ENCODE measurements around the gene HS3ST1.

Gene HS3ST1

GRCh38 chr4:11416767-11417113, 12.0 kb downstream of the HS3ST1 start:
- TF ChIP-seq, protein P1, sequence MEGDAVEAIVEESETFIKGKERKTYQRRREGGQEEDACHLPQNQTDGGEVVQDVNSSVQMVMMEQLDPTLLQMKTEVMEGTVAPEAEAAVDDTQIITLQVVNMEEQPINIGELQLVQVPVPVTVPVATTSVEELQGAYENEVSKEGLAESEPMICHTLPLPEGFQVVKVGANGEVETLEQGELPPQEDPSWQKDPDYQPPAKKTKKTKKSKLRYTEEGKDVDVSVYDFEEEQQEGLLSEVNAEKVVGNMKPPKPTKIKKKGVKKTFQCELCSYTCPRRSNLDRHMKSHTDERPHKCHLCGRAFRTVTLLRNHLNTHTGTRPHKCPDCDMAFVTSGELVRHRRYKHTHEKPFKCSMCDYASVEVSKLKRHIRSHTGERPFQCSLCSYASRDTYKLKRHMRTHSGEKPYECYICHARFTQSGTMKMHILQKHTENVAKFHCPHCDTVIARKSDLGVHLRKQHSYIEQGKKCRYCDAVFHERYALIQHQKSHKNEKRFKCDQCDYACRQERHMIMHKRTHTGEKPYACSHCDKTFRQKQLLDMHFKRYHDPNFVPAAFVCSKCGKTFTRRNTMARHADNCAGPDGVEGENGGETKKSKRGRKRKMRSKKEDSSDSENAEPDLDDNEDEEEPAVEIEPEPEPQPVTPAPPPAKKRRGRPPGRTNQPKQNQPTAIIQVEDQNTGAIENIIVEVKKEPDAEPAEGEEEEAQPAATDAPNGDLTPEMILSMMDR (IDR thresholded peaks at IDR 0.05; ENCODE audit: low read depth, low read length) = no peak
- H3K4me3 ChIP-seq (ENCODE audit: low read depth, low read length) = no peak overlapping the region

DNA sequence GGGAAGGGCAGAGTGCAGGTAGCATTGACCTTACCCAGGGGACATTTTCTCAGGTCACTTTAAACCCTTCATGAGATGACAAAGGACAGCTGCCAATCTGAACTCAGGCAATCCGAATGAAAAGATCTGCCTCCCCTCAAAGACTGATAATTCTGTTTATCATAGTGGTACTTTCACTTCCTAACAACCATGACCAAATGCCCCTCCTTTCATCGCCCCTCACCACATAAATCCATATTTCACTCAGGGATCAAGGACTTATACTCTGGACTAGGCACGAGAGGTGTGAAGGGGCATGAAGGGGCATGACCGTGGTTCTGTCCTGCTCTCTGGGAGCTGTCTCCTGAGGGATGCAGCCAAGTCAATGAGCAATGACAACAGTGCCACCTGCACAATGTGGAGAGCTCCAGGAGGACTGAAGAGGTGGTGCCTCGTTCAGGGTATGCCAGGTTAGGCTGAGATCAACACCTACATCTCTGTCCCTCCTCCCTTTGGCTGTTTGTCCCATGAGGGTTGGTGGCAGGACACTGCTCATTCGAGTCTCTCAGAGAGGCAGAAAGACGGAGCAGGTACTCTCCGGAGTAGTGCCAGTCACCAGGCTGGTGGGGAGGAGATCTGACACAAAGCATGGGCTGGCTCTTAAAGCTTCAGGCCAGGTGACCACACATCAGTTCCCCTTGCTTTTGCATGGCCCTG, 12.5 kb downstream of the HS3ST1 start:
- no peak overlapping the region for H3K4me3 ChIP-seq (ENCODE audit: low read depth, low read length)
- TF ChIP-seq, protein P1 (IDR thresholded peaks at IDR 0.05; ENCODE audit: low read depth, low read length) = no peak

DNA sequence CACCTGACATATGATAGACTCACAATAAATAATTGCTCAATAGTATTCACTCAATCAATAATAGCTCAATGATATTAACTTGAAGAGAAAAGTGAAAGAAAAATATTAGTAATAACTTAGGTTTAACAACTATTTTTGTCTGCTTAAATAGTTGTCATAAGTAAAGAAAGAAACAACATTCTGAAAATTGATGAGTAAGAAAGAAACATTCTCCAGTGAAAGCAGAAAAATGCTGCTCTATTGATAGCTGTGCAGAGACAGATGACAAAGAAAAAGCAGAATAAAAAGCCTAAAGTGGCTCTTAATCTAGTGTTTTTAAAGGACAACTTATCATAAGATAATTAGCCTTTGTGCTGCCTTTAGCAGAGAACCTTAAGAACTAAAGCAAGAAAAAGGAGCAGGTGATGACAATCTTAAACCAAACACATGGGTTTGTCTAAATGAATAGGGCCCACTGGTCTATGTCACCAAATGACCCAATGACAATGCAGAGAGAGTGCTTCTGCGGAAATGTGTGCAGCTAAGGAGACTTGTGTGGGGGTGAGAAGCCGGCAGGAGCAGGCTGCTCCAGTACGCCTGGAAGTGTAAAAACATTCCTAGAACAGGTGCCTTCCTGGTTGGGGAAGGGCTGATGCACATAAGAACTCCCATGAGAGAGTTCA, 13.2 kb downstream of the HS3ST1 start:
- TF ChIP-seq, protein P1 (IDR thresholded peaks at IDR 0.05; ENCODE audit: low read depth, low read length) = no peak
- H3K4me3 ChIP-seq (ENCODE audit: low read depth, low read length) = no peak overlapping the region

GRCh38 chr4:11412211-11412610, 16.5 kb downstream of the HS3ST1 start:
- TF ChIP-seq, protein P1 (IDR thresholded peaks at IDR 0.05; ENCODE audit: low read depth, low read length) = no peak
- no peak overlapping the region for H3K4me3 ChIP-seq (ENCODE audit: low read depth, low read length)

DNA sequence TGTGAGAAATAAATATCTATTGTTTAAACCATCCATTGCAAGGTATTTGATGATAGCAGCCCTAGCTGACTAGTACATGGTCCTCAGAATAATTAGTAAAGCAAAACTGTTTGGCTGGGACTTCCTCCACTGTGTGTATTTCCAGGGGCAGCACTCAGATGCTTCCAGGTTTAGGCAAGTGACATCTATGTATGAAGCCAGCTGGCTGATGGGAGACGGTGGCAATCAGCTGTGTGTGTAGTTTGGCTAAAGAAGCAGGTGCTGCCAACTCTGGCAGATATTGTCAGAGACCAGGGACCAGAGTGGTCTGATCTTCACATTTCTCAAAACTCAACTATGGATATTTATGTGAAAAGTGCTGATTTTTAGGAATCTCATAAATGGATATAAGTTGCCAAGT, 19.1 kb downstream of the HS3ST1 start:
- TF ChIP-seq, protein P1 (IDR thresholded peaks at IDR 0.05; ENCODE audit: low read depth, low read length) = no peak
- no peak overlapping the region for H3K4me3 ChIP-seq (ENCODE audit: low read depth, low read length)

DNA sequence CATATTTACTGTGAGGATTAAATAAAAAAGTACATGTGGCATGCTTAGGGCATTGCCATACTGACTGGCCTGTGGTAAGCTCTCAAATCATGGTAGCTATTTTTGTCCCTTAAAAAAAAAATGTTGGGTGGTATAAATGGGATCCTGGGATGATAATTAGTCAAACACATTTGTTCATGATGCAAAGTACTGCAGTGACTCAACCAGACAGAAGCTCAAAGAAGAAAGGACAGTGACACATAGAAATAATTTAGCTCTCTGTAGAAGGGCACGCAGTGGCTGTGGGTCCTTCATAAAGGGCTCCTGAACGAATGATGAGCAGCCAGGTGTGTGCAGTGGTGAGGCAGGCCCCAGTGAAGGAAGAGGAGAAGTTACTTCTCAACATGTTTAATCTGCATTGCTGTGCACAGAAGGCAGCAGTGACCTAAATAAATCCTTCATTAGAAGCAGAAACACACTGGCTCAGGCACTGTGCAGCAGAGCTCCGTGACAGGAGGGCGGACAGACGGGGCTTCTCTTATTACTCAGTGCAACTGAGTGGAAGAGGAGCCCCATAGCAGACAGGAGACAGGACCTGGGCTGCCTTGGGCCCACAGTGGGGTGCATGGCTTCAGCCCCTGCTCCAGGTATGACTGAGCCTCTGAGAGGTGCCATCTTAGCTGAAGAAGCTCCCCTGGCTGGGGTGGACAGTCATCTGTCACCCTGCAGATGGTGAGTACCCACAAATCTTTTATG, 20.3 kb downstream of the HS3ST1 start:
- TF ChIP-seq, protein P1 (IDR thresholded peaks at IDR 0.05; ENCODE audit: low read depth, low read length) = no peak
- no peak overlapping the region for H3K4me3 ChIP-seq (ENCODE audit: low read depth, low read length)

DNA sequence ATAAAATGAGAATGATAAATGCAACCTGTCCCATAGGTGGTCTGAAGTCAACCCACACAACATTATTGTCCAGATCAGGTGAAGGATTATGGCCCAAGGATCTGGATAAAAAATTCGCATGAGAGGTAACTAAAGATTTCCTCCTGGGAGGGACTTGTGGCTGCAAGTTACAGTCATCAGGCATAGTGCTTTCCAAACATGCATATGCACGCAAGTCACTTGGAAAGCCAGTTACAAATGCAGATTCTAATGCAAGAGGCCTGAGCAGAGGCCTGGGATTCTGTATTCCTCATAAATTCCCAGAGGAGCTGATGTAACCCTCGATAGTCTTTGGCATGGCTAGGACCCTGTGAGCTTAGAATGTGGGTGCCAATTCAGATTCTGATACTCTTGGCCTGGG, 21.1 kb downstream of the HS3ST1 start:
- TF ChIP-seq, protein P1 (IDR thresholded peaks at IDR 0.05; ENCODE audit: low read depth, low read length) = no peak
- H3K4me3 ChIP-seq (ENCODE audit: low read depth, low read length) = no peak overlapping the region

All from WI38 (cell line).